WTC11 (cell line): ENCODE measurements around the gene TCF3.

Source experiments
- CREM ChIP-seq: sonication (generic); formaldehyde crosslinking; IDR thresholded peaks from 2 replicates; pipeline ENCODE4 v1.8.1; 2022; ENCODE audit warnings: mild to moderate bottlenecking, missing genetic modification reagents, moderate library complexity
- ELF4 ChIP-seq: sonication (generic); formaldehyde crosslinking; IDR thresholded peaks from 2 replicates; pipeline ENCODE4 v1.8.1; 2022; ENCODE audit warnings: low read depth, mild to moderate bottlenecking, moderate library complexity, missing genetic modification reagents
- ZBTB21 ChIP-seq: sonication (generic); formaldehyde crosslinking; IDR thresholded peaks from 2 replicates; pipeline ENCODE4 v1.8.1; 2023; ENCODE audit warnings: mild to moderate bottlenecking, missing genetic modification reagents, borderline replicate concordance
- TF ChIP-seq, protein P1 (sequence below): fragments of 200-600 bp; IDR thresholded peaks from 2 replicates; pipeline ENCODE4 v1.8.0; 2022; ENCODE audit warnings: antibody characterized with exemption
- TF ChIP-seq, protein P2 (sequence below): sonication (generic); formaldehyde crosslinking; IDR thresholded peaks from 2 replicates; pipeline ENCODE4 v1.8.1; 2023; ENCODE audit warnings: mild to moderate bottlenecking, missing genetic modification reagents, moderate library complexity

DNA sequence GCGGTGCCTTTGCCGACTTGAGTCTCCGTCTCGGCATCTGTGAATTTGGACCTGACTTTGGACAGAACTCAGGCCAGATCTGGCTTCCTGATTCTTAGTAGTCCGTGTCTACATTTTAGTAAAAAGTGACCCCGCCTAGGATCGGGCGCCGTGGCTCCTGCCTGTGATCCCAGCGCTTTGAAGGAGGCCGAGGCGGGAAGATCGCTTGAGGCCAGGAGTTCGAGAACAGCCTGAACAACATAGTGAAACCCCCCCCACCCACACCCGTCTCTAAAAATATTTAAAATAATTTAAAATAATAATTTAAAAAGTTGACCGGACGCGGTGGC, 849 bp upstream of the TCF3 start:
- TF ChIP-seq, protein P1, sequence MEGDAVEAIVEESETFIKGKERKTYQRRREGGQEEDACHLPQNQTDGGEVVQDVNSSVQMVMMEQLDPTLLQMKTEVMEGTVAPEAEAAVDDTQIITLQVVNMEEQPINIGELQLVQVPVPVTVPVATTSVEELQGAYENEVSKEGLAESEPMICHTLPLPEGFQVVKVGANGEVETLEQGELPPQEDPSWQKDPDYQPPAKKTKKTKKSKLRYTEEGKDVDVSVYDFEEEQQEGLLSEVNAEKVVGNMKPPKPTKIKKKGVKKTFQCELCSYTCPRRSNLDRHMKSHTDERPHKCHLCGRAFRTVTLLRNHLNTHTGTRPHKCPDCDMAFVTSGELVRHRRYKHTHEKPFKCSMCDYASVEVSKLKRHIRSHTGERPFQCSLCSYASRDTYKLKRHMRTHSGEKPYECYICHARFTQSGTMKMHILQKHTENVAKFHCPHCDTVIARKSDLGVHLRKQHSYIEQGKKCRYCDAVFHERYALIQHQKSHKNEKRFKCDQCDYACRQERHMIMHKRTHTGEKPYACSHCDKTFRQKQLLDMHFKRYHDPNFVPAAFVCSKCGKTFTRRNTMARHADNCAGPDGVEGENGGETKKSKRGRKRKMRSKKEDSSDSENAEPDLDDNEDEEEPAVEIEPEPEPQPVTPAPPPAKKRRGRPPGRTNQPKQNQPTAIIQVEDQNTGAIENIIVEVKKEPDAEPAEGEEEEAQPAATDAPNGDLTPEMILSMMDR: no peak
- TF ChIP-seq, protein P2, sequence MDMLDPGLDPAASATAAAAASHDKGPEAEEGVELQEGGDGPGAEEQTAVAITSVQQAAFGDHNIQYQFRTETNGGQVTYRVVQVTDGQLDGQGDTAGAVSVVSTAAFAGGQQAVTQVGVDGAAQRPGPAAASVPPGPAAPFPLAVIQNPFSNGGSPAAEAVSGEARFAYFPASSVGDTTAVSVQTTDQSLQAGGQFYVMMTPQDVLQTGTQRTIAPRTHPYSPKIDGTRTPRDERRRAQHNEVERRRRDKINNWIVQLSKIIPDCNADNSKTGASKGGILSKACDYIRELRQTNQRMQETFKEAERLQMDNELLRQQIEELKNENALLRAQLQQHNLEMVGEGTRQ: no peak
- no peak for TF ChIP-seq ZBTB21 (CRISPR knock-in tag)
- no peak for TF ChIP-seq CREM
- no peak for TF ChIP-seq ELF4 (CRISPR knock-in tag)
